ENCODE measurements around the gene CDC42SE2.

CDC42SE2 gene

DNA sequence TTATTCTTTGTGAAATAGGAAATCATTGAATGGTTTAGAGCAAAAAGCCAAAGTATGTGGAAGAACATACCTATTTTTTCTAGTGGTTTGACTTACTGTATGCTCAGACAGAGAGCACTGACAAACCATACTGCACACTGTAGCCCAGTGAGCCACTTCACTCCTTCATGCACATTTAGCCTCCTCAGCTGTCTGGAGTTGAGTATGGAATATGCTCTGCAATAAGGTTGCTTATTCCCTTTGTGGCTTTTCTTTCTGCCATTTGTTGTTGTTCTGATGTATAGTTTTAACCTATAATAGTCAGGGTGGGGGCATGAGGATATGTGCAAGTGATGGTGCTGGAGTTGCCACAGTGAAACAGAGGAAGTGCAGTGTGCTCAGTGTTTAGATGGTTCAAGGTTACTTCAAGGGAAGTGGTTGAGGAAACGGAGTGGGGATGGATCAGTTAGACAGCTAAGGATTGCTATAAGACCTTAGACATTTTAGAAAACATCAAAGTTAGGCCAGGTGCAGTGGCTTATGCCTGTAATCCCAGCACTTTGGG, 100.7 kb downstream of the CDC42SE2 start:
- no peak for DNase-seq (ENCODE audit: low read depth)
- TF ChIP-seq, protein P1, sequence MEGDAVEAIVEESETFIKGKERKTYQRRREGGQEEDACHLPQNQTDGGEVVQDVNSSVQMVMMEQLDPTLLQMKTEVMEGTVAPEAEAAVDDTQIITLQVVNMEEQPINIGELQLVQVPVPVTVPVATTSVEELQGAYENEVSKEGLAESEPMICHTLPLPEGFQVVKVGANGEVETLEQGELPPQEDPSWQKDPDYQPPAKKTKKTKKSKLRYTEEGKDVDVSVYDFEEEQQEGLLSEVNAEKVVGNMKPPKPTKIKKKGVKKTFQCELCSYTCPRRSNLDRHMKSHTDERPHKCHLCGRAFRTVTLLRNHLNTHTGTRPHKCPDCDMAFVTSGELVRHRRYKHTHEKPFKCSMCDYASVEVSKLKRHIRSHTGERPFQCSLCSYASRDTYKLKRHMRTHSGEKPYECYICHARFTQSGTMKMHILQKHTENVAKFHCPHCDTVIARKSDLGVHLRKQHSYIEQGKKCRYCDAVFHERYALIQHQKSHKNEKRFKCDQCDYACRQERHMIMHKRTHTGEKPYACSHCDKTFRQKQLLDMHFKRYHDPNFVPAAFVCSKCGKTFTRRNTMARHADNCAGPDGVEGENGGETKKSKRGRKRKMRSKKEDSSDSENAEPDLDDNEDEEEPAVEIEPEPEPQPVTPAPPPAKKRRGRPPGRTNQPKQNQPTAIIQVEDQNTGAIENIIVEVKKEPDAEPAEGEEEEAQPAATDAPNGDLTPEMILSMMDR (IDR thresholded peaks at IDR 0.05; ENCODE audit: insufficient read depth, low read depth, low read length, missing control alignments) = no peak

DNA sequence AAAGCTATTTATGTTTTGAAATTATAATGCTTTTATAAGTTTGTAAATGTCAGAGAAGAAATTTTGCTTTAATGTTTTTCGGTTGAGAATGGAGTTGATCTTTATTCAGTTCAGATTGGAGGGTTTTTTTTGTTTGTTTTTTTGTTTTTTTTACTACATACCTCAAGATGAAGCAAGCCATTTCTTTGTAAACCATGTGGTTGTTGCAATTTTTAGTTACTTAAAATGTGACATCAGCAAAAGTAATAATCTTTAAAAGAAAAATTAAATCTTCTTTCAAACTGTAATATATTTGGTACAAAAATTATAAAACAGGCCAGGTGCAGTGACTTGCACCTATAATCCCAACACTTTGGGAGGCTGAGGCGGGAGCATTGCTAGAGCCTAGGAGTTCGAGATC, 102.6 kb downstream of the CDC42SE2 start:
- no peak for DNase-seq (ENCODE audit: low read depth)
- TF ChIP-seq, protein P1 (IDR thresholded peaks at IDR 0.05; ENCODE audit: insufficient read depth, low read depth, low read length, missing control alignments) = no peak
- no peak overlapping the region for H3K4me3 ChIP-seq (ENCODE audit: low read depth, low read length)

More for the DNA sequence above, 100.7 kb downstream of the CDC42SE2 start:
- no peak overlapping the region for H3K4me3 ChIP-seq (ENCODE audit: low read depth, low read length)

DNA sequence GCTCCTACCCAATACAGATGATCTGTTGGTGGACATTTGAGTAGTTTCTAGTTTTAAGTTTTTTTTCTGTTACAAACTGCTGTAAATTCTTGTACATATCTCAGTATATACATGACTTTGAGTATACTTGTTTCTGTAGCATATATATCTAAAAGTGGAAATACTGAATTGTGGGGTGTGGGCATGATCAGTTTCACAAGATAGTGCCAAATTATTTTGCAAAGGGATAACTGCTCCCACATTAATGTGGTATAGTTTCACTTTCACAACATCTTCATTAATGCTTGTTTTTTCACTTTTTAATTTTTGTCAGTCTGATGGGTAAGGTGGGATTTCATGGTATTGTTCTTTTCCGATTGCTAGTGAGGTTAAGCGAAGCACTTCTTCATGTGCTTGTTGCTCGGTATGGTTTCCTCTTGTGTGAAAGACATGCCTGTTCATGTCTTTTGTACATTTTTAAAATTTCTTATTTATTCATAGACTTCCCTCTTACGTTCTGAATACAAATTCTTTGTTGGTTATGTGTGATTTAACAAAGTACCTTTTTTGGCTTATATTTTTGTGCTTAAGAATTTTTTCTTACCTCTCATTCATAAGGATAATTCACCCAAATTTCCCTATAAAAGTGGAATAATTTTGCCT, 103.5 kb downstream of the CDC42SE2 start:
- TF ChIP-seq, protein P1 (IDR thresholded peaks at IDR 0.05; ENCODE audit: insufficient read depth, low read depth, low read length, missing control alignments) = no peak
- H3K4me3 ChIP-seq (ENCODE audit: low read depth, low read length) = no peak overlapping the region
- DNase-seq (ENCODE audit: low read depth) = no peak

DNA sequence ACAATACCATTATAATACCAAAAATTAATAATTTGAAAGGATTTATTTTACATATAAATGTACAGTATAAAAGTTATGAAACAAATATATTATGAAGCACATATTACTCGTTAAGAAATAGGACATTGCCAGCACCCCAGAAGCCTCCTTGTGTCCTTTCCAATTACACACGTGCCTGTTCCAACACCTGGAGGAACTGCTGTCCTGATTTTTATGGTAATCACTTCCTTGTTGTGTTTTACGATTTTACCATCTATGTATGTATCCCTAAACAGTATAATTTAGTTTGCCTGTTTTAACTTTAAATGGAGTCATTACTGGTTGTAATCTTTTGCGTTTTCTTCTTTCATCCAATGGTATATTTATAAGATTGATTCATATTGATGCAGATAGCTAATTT, 105.0 kb downstream of the CDC42SE2 start:
- no peak overlapping the region for H3K4me3 ChIP-seq (ENCODE audit: low read depth, low read length)
- no peak for DNase-seq (ENCODE audit: low read depth)
- TF ChIP-seq, protein P1 (IDR thresholded peaks at IDR 0.05; ENCODE audit: insufficient read depth, low read depth, low read length, missing control alignments) = no peak

DNA sequence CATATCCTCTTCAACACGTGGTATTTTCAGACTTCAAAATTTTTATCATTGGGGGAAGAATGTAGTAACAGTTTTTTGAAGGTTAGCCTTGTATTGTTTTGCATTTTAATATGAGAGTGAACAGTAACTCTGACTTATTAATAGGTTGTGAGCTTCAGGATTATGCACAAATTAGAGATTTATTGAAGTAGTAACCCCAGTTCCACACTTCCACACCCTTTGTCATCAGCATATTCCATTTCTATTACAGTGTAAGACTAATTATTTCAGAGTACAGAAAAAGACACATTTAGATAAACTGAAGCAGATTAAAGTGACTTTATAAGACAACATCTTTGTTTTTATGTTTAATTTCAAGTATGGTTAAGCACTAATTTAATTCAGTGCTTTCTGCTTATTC, 105.7 kb downstream of the CDC42SE2 start:
- TF ChIP-seq, protein P1 (IDR thresholded peaks at IDR 0.05; ENCODE audit: insufficient read depth, low read depth, low read length, missing control alignments) = no peak

DNA sequence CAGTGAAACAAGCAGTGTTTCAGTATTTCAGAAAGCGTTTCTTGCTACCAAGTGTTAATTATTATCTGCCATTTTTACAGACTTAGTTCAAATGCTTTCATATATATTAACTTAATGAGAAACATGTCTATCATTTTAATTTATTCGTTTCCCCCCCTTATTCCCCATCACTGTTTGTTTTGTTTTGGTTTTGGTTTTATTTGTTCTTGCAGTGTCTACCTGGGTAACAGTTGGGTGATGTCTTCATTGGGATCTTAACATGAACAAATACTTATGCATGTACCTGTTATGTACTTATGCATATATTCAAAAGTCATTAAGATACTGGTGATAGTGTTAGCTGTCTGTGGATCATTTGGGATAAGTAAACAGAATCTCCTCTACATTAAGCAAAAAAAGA, 108.0 kb downstream of the CDC42SE2 start:
- no peak for DNase-seq (ENCODE audit: low read depth)
- TF ChIP-seq, protein P1 (IDR thresholded peaks at IDR 0.05; ENCODE audit: insufficient read depth, low read depth, low read length, missing control alignments) = no peak
- no peak overlapping the region for H3K4me3 ChIP-seq (ENCODE audit: low read depth, low read length)

More for the DNA sequence above, 105.7 kb downstream of the CDC42SE2 start:
- no peak for DNase-seq (ENCODE audit: low read depth)
- H3K4me3 ChIP-seq (ENCODE audit: low read depth, low read length) = no peak overlapping the region

DNA sequence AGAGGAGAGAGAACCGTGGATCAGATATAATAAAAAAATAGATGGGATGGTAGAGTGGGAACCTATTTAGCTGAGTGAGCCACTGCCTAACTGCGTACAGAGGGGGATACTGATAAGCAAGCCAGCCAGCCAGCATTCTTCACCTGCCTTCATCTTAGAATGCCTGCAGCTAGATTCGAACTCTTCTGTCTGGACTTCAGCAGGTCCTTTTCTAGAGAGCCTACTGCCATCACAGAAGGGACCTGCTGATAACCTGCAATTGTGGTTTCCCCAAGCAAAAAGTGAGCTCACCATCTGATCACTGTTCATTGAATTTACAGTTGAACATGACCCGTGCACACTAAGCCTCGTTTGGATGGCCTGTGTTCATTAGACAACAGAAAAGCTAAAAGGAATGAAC, 109.4 kb downstream of the CDC42SE2 start:
- H3K4me3 ChIP-seq (ENCODE audit: low read depth, low read length) = no peak overlapping the region
- no peak for DNase-seq (ENCODE audit: low read depth)
- TF ChIP-seq, protein P1 (IDR thresholded peaks at IDR 0.05; ENCODE audit: insufficient read depth, low read depth, low read length, missing control alignments) = no peak

All from GM12865 (cell line).